Skin epidermis (tissue), 12 donors: ENCODE results near the gene CCDC182.

Source experiments
- H3K27ac ChIP-seq, 21 experiments: fragments of 200-600 bp; sonication (generic) in 11 of 21; one replicate each; pipeline ENCODE4 v1.5.0; 2020; ENCODE audit warnings: mild to moderate bottlenecking in 3 of 21, inconsistent platforms in 2 of 21, moderate library complexity in 2 of 21
- H3K4me3 ChIP-seq, 7 experiments: fragments of 200-600 bp; sonication (generic) in 2 of 7; one replicate each; pipeline ENCODE4 v1.5.0; 2020; ENCODE audit warnings: inconsistent platforms in 2 of 7, mild to moderate bottlenecking in 2 of 7, moderate library complexity in 1 of 7

The CCDC182 gene

DNA sequence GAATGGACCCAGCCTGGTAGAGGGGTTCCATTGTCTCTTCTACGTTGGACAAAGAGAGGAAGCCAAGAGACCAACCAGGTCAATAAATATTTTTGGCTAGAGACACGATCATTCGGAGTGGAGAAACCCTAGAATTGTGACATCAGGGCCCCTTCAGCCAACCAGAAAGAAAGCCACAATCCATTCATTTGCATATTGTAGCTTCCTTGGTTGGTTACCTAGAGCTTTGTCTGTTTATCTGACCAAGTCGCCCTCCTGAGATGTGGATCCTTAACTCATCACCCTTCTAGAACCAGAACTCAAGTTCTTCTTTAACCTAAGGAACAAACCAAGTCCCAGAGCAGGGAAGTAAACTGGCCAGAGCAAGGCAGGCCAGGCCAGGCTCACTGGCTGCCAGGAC, at the start of gene CCDC182:
CCDC182 (minus strand) TSS at position 58 of the 400 bp plus-strand sequence; CDS start at position 31, 27 bp downstream.
- peak within 1 kb of the TSS in 1 of 21 experiments; percentile 6 for H3K27ac ChIP-seq
- no peak within 1 kb of the TSS for H3K4me3 ChIP-seq

GRCh38 chr17:57794841-57795240, 49.7 kb upstream of the CCDC182 start:
- Histone ChIP-seq H3K27ac (no peak overlapping the region), H3K4me3 (no peak overlapping the region)

- no peak overlapping the region for H3K4me3 ChIP-seq
Measured at GRCh38 chr17:57788725-57789124, 43.6 kb upstream of the CCDC182 start.

GRCh38 chr17:57785022-57785421, 39.9 kb upstream of the CCDC182 start:
- H3K4me3 ChIP-seq, result no peak overlapping the region
- no peak overlapping the region for H3K27ac ChIP-seq

More at GRCh38 chr17:57788725-57789124, 43.6 kb upstream of the CCDC182 start:
- H3K27ac ChIP-seq, result no peak overlapping the region

DNA sequence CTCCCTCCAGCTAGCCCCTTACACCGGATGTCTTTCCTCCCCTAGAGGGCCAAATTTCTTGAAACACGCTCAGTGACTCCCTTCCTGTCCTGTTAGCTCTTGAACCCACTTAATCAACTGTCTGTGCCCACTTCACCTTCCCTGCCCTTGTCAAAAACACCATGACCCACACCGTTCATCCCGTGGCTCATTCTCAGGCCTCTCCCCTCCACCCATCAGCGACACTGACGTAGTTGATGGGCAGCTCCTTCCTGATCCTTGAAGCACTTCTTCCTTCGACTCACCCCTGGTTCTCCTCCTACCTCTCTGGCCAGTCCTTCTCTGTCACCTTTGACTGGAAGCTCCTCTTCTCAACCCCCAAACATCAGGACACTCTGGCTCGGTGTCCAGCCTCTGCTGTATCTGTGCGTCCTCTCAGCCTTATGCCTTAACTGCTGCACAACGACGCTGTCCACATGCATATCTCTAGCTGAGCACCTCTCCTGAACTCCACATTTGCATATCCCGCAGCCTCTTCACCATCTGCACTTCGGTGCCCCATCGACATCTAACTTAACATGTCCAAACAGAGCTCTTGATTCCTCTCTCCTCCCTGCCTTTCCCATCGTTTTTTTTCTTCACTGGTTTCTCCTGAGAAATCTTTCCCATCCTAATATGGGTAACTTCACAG, 39.3 kb upstream of the CCDC182 start:
- no peak overlapping the region for H3K27ac ChIP-seq
- H3K4me3 ChIP-seq, result no peak overlapping the region

DNA sequence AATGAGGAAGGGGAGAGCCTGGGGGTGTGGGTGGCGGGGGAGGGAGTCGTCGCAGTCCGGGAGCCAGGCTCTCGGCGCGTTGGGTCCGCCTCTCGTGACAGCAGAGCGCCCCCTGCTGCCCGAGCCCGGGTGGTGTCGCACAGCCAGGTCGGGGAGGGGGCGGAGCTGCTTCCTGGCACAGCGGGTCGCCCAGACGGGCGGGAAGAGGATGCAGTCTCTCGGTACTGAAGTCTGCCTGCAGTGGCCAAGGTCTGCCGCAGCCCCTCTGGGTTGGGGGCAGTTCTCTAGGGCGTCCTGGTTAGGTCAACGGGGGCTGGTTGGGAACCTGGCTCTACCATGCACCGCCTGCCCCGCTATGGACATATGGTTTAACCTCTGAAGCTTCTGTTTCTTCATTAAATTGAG, 38.2 kb upstream of the CCDC182 start:
- Histone ChIP-seq H3K27ac (no peak overlapping the region), H3K4me3 (no peak overlapping the region)

DNA sequence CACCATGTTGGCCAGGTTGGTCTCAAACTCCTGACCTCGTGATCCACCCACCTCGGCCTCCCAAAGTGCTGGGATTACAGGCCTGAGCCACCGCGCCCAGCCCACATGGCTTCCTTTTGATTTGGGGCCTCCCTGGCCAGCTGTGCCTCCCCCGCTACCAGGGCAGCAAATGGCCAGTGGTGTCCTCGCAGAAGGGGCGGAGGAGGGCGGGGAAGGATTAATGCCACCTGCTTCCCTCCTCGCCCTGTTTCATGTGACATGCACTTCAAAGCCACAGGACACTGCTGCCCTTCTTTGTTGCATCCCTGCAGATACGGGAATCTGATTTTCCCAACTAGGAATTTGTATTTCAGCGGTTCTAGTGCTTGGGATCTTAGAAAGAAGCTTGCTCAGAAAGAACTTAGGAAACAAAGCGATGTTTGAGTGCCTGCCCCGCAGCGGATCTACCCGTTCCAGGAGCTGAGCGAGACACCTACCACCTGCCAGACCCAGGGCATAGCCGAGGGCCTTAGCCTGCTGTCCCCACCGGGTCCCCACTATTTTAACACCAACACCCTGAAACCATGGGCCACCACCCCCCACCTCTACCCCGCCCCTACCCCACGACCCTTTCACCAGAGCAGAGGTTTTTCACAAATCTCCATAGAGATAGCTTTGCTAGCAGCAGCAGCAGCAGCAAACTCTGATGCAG, 37.7 kb upstream of the CCDC182 start:
- H3K27ac ChIP-seq, result no peak overlapping the region
- H3K4me3 ChIP-seq, result no peak overlapping the region

DNA sequence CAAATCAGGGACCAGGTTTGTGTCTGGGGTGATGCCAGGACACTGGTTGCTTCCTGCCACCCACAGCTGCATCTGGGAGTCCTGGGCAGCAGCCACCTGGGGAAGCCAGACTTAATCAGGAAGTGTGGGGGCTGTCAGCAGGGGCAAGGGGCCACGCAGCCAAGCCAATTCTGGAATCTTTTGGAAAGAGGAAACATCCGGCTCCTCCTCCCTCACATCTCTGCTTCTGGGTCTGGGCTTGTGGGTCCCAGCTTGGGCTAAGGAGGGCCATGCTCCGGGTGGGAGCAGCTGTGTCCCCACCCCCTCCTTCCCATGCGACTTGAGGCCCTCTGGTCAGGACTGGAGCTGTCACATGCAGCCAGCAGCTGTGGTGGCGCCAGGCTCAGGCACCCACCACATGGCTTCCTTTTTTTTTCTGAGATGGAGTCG, 37.0 kb upstream of the CCDC182 start:
- no peak overlapping the region for H3K27ac ChIP-seq

GRCh38 chr17:57781386-57782061, 36.4 kb upstream of the CCDC182 start:
- no peak overlapping the region for H3K4me3 ChIP-seq
- H3K27ac ChIP-seq, result no peak overlapping the region

More for the DNA sequence above, 37.0 kb upstream of the CCDC182 start:
- H3K4me3 ChIP-seq, result no peak overlapping the region

DNA sequence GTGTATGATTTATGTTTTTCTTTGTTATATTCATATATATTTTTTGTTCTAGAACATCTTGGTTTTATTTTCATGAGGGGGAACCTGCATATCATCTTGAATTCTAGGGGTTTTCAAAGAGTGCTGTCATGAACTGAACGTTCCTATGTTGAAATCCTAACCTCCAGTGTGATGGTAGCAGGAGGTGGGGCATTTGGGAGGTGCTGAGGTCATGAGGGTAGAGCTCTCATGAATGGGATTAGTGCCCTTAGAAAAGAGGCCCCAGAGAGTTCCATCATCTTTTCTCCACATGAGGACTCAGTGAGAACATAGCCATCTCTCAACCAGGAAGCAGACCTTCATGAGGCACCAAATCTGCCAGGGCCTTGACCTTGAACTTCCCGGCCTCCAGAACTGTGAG, 34.6 kb upstream of the CCDC182 start:
- Histone ChIP-seq H3K27ac (no peak overlapping the region), H3K4me3 (no peak overlapping the region)

DNA sequence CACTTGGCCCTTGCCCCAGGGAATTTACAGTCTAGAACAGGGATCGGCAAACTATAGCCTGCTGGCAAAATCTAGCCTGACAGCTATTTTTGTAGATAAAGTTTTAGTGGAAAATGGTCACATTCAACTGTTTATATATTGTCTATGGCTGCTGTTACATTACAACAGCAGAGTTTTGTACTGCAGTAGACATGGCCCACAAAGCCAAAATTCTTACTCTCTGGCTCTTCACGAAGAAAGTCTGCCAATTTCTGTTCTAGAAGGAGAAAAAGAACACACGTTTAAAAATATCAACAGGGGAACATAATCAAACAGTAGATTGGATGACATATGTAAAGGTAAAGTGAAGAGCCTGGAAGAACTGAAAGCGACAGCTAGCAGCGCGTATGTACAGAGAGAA, 33.2 kb upstream of the CCDC182 start:
- no peak overlapping the region for H3K27ac ChIP-seq

DNA sequence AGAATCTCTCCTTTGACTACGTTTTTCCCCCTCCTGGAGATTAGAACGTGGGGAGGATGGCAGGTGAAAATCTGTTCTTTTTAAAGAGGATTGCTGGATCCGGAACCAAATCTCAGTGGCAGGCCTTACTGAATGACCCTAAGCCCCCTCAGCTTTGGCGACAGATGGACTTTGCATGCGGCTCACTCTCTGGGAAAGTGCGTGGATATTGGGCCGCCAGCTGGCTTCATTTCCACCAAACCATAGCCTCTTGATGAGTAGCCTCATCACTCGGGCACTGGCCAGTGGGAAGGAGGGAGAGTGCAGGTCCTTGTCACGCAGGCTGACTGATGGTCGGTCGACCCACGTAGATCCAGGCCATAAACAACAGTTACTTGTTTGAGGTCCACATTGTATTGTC, 31.3 kb upstream of the CCDC182 start:
- H3K27ac ChIP-seq, result no peak overlapping the region
- H3K4me3 ChIP-seq, result no peak overlapping the region

More for the DNA sequence above, 33.2 kb upstream of the CCDC182 start:
- H3K4me3 ChIP-seq, result no peak overlapping the region

- Histone ChIP-seq H3K27ac (no peak overlapping the region), H3K4me3 (no peak overlapping the region)
Measured at GRCh38 chr17:57774872-57775271, 29.8 kb upstream of the CCDC182 start.

- no peak overlapping the region for H3K4me3 ChIP-seq
- no peak overlapping the region for H3K27ac ChIP-seq
Measured at GRCh38 chr17:57773557-57773956, 28.5 kb upstream of the CCDC182 start.

DNA sequence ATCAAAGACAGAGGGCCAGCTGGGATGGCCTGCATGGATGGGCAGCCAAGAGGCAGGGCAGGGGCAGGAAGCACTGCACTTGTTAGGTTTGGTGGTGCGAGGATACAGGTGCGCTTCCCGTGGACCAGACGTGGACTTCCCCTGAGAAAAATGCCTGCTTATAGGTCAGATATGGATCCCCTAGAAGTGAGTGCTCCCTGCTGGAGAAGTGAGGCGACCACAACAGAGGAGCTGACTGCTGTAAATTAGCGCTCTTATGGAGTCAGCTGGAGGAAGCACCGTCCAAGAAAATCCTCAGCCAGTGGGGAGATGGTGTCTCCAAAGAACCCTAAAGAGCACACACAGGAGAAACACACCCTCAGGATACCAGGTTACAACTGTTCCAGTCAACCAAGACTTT, 27.7 kb upstream of the CCDC182 start:
- no peak overlapping the region for H3K4me3 ChIP-seq
- no peak overlapping the region for H3K27ac ChIP-seq

- Histone ChIP-seq H3K27ac (no peak overlapping the region), H3K4me3 (no peak overlapping the region)
Measured at GRCh38 chr17:57767561-57767960, 22.5 kb upstream of the CCDC182 start.

GRCh38 chr17:57766318-57766943, 21.3 kb upstream of the CCDC182 start:
- H3K4me3 ChIP-seq, result no peak overlapping the region

DNA sequence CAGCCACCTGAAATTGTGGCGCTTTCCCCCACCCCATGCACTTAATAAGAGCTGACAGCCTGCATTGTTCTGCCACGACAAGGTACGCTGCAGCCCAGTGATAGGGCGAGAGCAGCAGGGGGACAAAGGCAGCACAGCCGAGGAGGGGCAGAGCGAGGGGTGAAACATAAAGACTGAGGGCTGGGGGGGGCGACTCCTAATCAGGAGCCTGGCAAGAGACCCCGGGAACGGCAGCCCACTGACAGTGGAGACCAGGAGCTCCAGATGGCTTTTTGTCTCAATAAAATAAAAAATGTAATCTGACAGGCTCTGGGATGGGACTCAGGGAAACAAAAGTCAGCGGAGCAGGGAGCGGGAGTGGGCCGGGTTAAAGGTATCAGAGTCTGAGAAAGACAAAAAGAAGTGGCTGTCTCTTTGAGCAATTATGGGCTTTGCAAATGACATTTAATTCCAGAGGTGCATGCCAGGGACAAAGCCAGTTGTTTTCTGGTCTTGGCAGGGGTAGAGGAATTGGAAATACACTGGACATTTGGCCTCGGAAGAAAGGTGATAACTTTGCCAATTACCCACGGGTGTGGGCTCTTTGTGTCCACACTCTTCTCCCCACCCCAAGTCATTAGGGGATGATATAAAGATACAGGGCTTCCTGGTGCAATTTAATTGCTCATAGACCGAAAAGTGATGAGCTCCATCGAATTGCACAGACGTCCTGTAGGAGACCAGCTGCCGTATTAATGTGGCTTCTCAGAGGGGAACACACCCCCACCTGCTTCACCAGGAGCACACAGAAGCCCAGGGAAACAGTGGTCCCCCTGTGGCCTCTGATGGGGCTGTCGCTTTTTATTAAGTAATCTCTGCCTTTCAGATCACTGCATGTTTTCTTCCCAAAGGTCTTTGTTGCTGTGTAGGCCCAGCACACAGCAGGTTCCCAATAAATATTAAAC, 17.6 kb upstream of the CCDC182 start:
- Histone ChIP-seq H3K4me3 (no peak overlapping the region), H3K27ac (no peak overlapping the region)

More at GRCh38 chr17:57766318-57766943, 21.3 kb upstream of the CCDC182 start:
- H3K27ac ChIP-seq, result no peak overlapping the region

- Histone ChIP-seq H3K4me3 (no peak overlapping the region), H3K27ac (no peak overlapping the region)
Measured at GRCh38 chr17:57761887-57762286, 16.8 kb upstream of the CCDC182 start.
